H9 (cell line): ENCODE results near the gene ATPAF2. TPM values are rescaled to one million over a fixed set of nuclear protein-coding genes. Genes with fewer than 3 reads are reported as not detected.

Experiments
- DNase-seq: peaks from one replicate; pipeline ENCODE4 v3.0.0-alpha.2; 2017
- H2AFZ ChIP-seq: one replicate; pipeline ENCODE4 v1.6.1; 2013; ENCODE audit warnings: mild to moderate bottlenecking, low read length, control low read depth, moderate library complexity
- H2AK5ac ChIP-seq: 2 replicates; pipeline ENCODE4 v1.6.1; 2013; ENCODE audit warnings: low read length, control low read depth, mixed read lengths; ENCODE audit not compliant: insufficient read length
- H2BK120ac ChIP-seq: one replicate; pipeline ENCODE4 v1.6.1; 2013; ENCODE audit warnings: low read depth, mild to moderate bottlenecking, low read length, control low read depth, inconsistent platforms; ENCODE audit not compliant: poor library complexity, severe bottlenecking
- H2BK12ac ChIP-seq: 2 replicates; pipeline ENCODE4 v1.6.1; 2013; ENCODE audit warnings: low read length, control low read depth, mixed read lengths, low read depth; ENCODE audit not compliant: insufficient read length
- H2BK15ac ChIP-seq: 2 replicates; pipeline ENCODE4 v1.6.1; 2013; ENCODE audit warnings: low read depth, low read length, control low read depth
- H2BK20ac ChIP-seq: one replicate; pipeline ENCODE4 v1.6.1; 2013; ENCODE audit warnings: low read depth, mild to moderate bottlenecking, low read length, control low read depth, inconsistent platforms; ENCODE audit not compliant: poor library complexity, severe bottlenecking
- H2BK5ac ChIP-seq: 2 replicates; pipeline ENCODE4 v1.6.1; 2013; ENCODE audit warnings: low read length, control low read depth, mixed read lengths; ENCODE audit not compliant: insufficient read length
- H3K14ac ChIP-seq: 2 replicates; pipeline ENCODE4 v1.6.1; 2013; ENCODE audit warnings: low read length, control low read depth; ENCODE audit not compliant: insufficient read depth
- H3K18ac ChIP-seq: 2 replicates; pipeline ENCODE4 v1.6.1; 2013; ENCODE audit warnings: low read depth, mild to moderate bottlenecking, mixed read lengths, low read length, control low read depth; ENCODE audit not compliant: insufficient read length
- H3K23ac ChIP-seq: 2 replicates; pipeline ENCODE4 v1.6.1; 2013; ENCODE audit warnings: low read length, control low read depth, mixed read lengths, low read depth; ENCODE audit not compliant: insufficient read length
- H3K23me2 ChIP-seq: 2 replicates; pipeline ENCODE4 v1.6.1; 2013; ENCODE audit warnings: low read depth, mild to moderate bottlenecking, mixed read lengths, low read length, control low read depth; ENCODE audit not compliant: insufficient read length, poor library complexity, severe bottlenecking
- H3K27ac ChIP-seq: 2 replicates; pipeline ENCODE4 v1.5.1; 2013; ENCODE audit warnings: low read length, control low read depth, mixed read lengths, low read depth; ENCODE audit not compliant: insufficient read length
- H3K27me3 ChIP-seq: 2 replicates; pipeline ENCODE4 v1.6.1; 2013; ENCODE audit warnings: low read length, control low read depth, inconsistent platforms; ENCODE audit not compliant: insufficient read depth
- H3K4ac ChIP-seq: 2 replicates; pipeline ENCODE4 v1.6.1; 2013; ENCODE audit warnings: low read depth, mild to moderate bottlenecking, control low read depth, inconsistent platforms, low read length, moderate library complexity
- H3K4me1 ChIP-seq: 2 replicates; pipeline ENCODE4 v1.6.1; 2013; ENCODE audit warnings: low read length, control low read depth, inconsistent platforms; ENCODE audit not compliant: insufficient read depth
- H3K4me2 ChIP-seq: 2 replicates; pipeline ENCODE4 v1.6.1; 2013; ENCODE audit warnings: low read length, control low read depth, mixed read lengths; ENCODE audit not compliant: insufficient read length, insufficient read depth
- H3K56ac ChIP-seq: 2 replicates; pipeline ENCODE4 v1.6.1; 2013; ENCODE audit warnings: low read depth, mild to moderate bottlenecking, mixed read lengths, low read length, control low read depth; ENCODE audit not compliant: insufficient read length
- H3K79me1 ChIP-seq: 2 replicates; pipeline ENCODE4 v1.6.1; 2013; ENCODE audit warnings: low read depth, mild to moderate bottlenecking, moderate library complexity, low read length, control low read depth, inconsistent platforms; ENCODE audit not compliant: insufficient read depth, poor library complexity, severe bottlenecking
- H3K79me2 ChIP-seq: 2 replicates; pipeline ENCODE4 v1.6.1; 2013; ENCODE audit warnings: low read length, control low read depth, inconsistent platforms; ENCODE audit not compliant: insufficient read depth
- H3K9ac ChIP-seq: 2 replicates; pipeline ENCODE4 v1.6.1; 2013; ENCODE audit warnings: low read length, control low read depth, mixed read lengths; ENCODE audit not compliant: insufficient read length; ENCODE audit errors: extremely low read depth
- H3K9me3 ChIP-seq: one replicate; pipeline ENCODE4 v1.6.1; 2013; ENCODE audit warnings: low read depth, low read length, inconsistent platforms; ENCODE audit not compliant: control insufficient read depth
- H3T11ph ChIP-seq: one replicate; pipeline ENCODE4 v1.6.1; 2013; ENCODE audit warnings: mild to moderate bottlenecking, low read length, control low read depth, inconsistent platforms
- H4K20me1 ChIP-seq: one replicate; pipeline ENCODE4 v1.6.1; 2013; ENCODE audit not compliant: control insufficient read depth, insufficient read length, insufficient read depth
- H4K5ac ChIP-seq: 2 replicates; pipeline ENCODE4 v1.6.1; 2013; ENCODE audit warnings: low read depth, mild to moderate bottlenecking, mixed read lengths, low read length, control low read depth; ENCODE audit not compliant: insufficient read length
- H4K8ac ChIP-seq: replicated peaks from 2 replicates; pipeline ENCODE4 v1.6.1; 2013; ENCODE audit warnings: low read length, control low read depth, mixed read lengths, low read depth; ENCODE audit not compliant: insufficient read length
- H4K91ac ChIP-seq: 2 replicates; pipeline ENCODE4 v1.6.1; 2013; ENCODE audit warnings: low read depth, mild to moderate bottlenecking, moderate library complexity, mixed read lengths, low read length, control low read depth; ENCODE audit not compliant: insufficient read length
- H3K27ac Mint-ChIP-seq, 3 experiments: 2 replicates in 2 of 3; 3 replicates in 1 of 3; pipeline ENCODE4 v1.8.0; 2020 to 2021; ENCODE audit warnings: mixed read lengths in 3 of 3, mild to moderate bottlenecking in 1 of 3, moderate library complexity in 1 of 3
- H3K27me3 Mint-ChIP-seq: 2 replicates; pipeline ENCODE4 v1.8.0; 2021; ENCODE audit warnings: low read depth, mild to moderate bottlenecking, moderate library complexity, mixed read lengths
- H3K36me3 Mint-ChIP-seq, 3 experiments: 2 replicates in 2 of 3; 3 replicates in 1 of 3; pipeline ENCODE4 v1.8.0; 2020 to 2021; ENCODE audit warnings: low read depth in 3 of 3, mixed read lengths in 3 of 3; ENCODE audit not compliant: insufficient read depth in 1 of 3
- H3K4me1 Mint-ChIP-seq, 2 experiments: 2 replicates each; pipeline ENCODE4 v1.8.0; 2020; ENCODE audit warnings: mixed read lengths in 2 of 2
- H3K4me3 Mint-ChIP-seq, 2 experiments: 2 replicates in 1 of 2; 3 replicates in 1 of 2; pipeline ENCODE4 v1.8.0; 2020 to 2021; ENCODE audit warnings: mild to moderate bottlenecking in 2 of 2, mixed read lengths in 2 of 2, moderate library complexity in 1 of 2
- H3K9me3 Mint-ChIP-seq, 2 experiments: 2 replicates in 1 of 2; 3 replicates in 1 of 2; pipeline ENCODE4 v1.8.0; 2020; ENCODE audit warnings: mild to moderate bottlenecking in 2 of 2, mixed read lengths in 2 of 2, moderate library complexity in 1 of 2
- WGBS: extraction: QIAGEN DNeasy Blood & Tissue Kit; methylation state at CpG from one replicate; pipeline ENCODE4 v1.1.7; 2013; ENCODE audit warnings: missing lambda C conversion rate, low lambda C conversion rate, mixed read lengths; ENCODE audit not compliant: insufficient read length; ENCODE audit errors: extremely low coverage; 5-methylcytosine and 5-hydroxymethylcytosine counted together
- long read RNA-seq: library from polyadenylated mRNA; unstranded; transcript quantifications from one replicate; pipeline ENCODE4 v2.0.0, GENCODE V29; 2020
- total RNA-seq: library from RNA; stranded (reverse); gene quantifications from 2 replicates; pipeline ENCODE4 v1.2.1, GENCODE V29; 2021
- TF ChIP-seq, protein P1 (sequence below): fragments of 200-600 bp; sonication (generic); conservative IDR thresholded peaks from 3 replicates; pipeline ENCODE4 v1.8.0; 2021; ENCODE audit warnings: antibody characterized with exemption, mild to moderate bottlenecking

Gene ATPAF2
- total RNA-seq, result 20.2 and 21.4 TPM in 2 replicates
- long read RNA-seq, transcript ATPAF2-206 (8 exons, 1,564 nt), result major isoform, 92 of 115 reads
- long read RNA-seq, partial matches to known transcripts, result 1 of 115 reads
- long read RNA-seq, other reads (novel, unspliced or antisense), result 20 of 115 reads

DNA sequence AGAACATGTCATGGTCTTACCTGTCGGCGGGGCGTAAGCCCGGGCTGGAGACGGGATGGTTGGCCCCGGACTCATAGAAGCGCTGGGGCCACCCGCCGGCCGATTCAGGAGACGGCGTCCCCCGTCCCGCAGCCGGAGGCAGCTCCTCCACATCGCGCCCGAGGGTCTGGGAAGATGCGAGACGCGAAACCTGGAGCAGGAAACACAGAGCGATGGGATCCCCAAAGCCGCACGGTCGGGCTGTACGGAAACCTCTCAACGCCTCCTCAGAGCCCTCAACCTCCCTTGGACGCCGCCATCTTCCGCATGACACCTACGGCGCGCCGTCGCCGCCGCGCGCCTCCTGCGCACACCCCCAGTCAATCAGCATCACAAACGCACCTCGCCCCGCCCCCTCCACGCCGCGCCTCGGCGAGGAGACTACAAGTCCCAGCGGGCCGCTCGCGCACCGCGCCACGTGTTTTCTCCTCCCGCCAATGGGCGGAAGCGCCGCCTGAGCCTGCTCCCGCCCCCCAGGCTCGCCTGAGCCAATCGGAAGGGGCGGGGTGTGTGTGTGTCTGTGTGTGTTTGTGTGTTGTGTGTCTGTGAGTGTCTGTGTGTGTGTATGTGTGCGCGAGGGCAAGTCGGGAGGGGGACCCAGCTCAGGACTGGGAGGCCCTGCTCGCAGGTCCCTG, at the start of gene ATPAF2, which contains the start of gene GID4:
ATPAF2 (minus strand) TSS at position 308 of the 674 bp plus-strand sequence; CDS start at position 153, 155 bp downstream.
GID4 (plus strand) TSS at position 548 of the 674 bp plus-strand sequence; CDS start at position 605, 57 bp downstream.
- peaks cover 30 to 35% of the 10 kb centered on the region in 2 experiments for H3K4me1 Mint-ChIP-seq
- H3K4me3 Mint-ChIP-seq, result peak within 1 kb of the TSS; percentile 86 to 97
- Histone ChIP-seq H3K18ac (peak within 1 kb of the TSS; percentile 59), H3K4me1 (no peaks in the 10 kb centered on the region; the same call in 1 of the 2 replicates), H4K91ac (no peak within 1 kb of the TSS), H2AFZ (no peak within 1 kb of the TSS), H2BK12ac (no peak within 1 kb of the TSS), H3K4me2 (peak within 1 kb of the TSS; percentile 86), H3K23me2 (peaks cover 12% of the 10 kb centered on the region), H2BK5ac (no peak within 1 kb of the TSS), H3K27ac (no peak within 1 kb of the TSS), H3K9ac (peak within 1 kb of the TSS; percentile 62), H2AK5ac (no peak within 1 kb of the TSS), H4K20me1 (no peaks in the 10 kb centered on the region), H2BK20ac (no peak within 1 kb of the TSS), H3K56ac (no peak within 1 kb of the TSS), H3K4ac (no peak within 1 kb of the TSS), H4K8ac (no peak within 1 kb of the TSS), H4K5ac (no peak within 1 kb of the TSS), H3K9me3 (no peaks in the 10 kb centered on the region), H2BK120ac (no peak within 1 kb of the TSS), H3K23ac (no peak within 1 kb of the TSS), H2BK15ac (no peak within 1 kb of the TSS), H3K79me1 (no peaks in the 10 kb centered on the region), H3T11ph (no peak within 1 kb of the TSS), H3K14ac (peak within 1 kb of the TSS; percentile 58; the same call in 1 of the 2 replicates), H3K79me2 (no peaks in the 10 kb centered on the region), H3K27me3 (no peaks in the 10 kb centered on the region)
- DNase-seq, result peak; percentile 100
- no peaks in the 10 kb centered on the region; a peak in 2 of 5 replicates for H3K9me3 Mint-ChIP-seq
- TF ChIP-seq, protein P1, sequence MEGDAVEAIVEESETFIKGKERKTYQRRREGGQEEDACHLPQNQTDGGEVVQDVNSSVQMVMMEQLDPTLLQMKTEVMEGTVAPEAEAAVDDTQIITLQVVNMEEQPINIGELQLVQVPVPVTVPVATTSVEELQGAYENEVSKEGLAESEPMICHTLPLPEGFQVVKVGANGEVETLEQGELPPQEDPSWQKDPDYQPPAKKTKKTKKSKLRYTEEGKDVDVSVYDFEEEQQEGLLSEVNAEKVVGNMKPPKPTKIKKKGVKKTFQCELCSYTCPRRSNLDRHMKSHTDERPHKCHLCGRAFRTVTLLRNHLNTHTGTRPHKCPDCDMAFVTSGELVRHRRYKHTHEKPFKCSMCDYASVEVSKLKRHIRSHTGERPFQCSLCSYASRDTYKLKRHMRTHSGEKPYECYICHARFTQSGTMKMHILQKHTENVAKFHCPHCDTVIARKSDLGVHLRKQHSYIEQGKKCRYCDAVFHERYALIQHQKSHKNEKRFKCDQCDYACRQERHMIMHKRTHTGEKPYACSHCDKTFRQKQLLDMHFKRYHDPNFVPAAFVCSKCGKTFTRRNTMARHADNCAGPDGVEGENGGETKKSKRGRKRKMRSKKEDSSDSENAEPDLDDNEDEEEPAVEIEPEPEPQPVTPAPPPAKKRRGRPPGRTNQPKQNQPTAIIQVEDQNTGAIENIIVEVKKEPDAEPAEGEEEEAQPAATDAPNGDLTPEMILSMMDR, result no peak; the same call in 2 of the 3 replicates
- peaks cover 4% of the 10 kb centered on the region for H3K27me3 Mint-ChIP-seq
- no CpG with 5 or more reads among the region's 67 CpGs for WGBS
- H3K36me3 Mint-ChIP-seq, result peaks cover 0 to 2% (median 0%) of the 10 kb centered on the region in 3 experiments; a peak in 1 of 7 replicates
- peak within 1 kb of the TSS; percentile 34 to 92 (median 71); a peak in 6 of 7 replicates for H3K27ac Mint-ChIP-seq
